Caco-2 (cell line): Measurements from ENCODE around the gene TULP1. TPM values are rescaled to one million over a fixed set of nuclear protein-coding genes. Genes with fewer than 3 reads are reported as not detected.

Experiments used
- BruUV-seq: library from RNA; stranded (reverse); fragments of 400-500 nt; replicated peaks from 2 replicates; lab custom pipeline; 2021; lab: Mats Ljungman, UMichigan
- CTCF ChIA-PET: fragments of 300-600 bp; sonication (Branson Sonifier 250); formaldehyde crosslinking; loops from one replicate; lab custom pipeline; 2022; ENCODE audit warnings: antibody characterized with exemption; lab: Charles Lee
- POLR2A ChIA-PET: fragments of 300-600 bp; sonication (Branson Sonifier 250); formaldehyde crosslinking; loops from one replicate; lab custom pipeline; 2022; ENCODE audit warnings: antibody characterized with exemption; lab: Charles Lee
- DNase-seq, 2 experiments: peaks; one replicate each; pipeline versions ENCODE4 v3.0.0 to v3.0.0-alpha.2; 2020 to 2022
- H3K27me3 ChIP-seq: replicated peaks from 2 replicates; pipeline ENCODE4 v1.6.0; 2011; ENCODE audit warnings: low read length; ENCODE audit not compliant: control insufficient read depth, insufficient read depth
- H3K36me3 ChIP-seq: 2 replicates; pipeline ENCODE4 v1.5.1; 2011; ENCODE audit warnings: low read length; ENCODE audit not compliant: control insufficient read depth, insufficient read depth
- H3K4me1 ChIP-seq: fragments of 250-450 bp; sonication (Bioruptor Pico); 2 replicates; pipeline ENCODE4 v1.5.1; 2020; ENCODE audit warnings: mild to moderate bottlenecking
- H3K4me3 ChIP-seq: 2 replicates; pipeline ENCODE4 v1.5.1; 2011; ENCODE audit warnings: low read depth, mild to moderate bottlenecking, control low read depth, low read length
- H3K9me3 ChIP-seq: fragments of 250-450 bp; sonication (Bioruptor Pico); 2 replicates; pipeline ENCODE4 v1.5.1; 2020; ENCODE audit warnings: mild to moderate bottlenecking, moderate library complexity
- H3K27ac Mint-ChIP-seq: one replicate; pipeline ENCODE4 v1.8.0; 2022; ENCODE audit warnings: mixed read lengths; ENCODE audit not compliant: unreplicated experiment
- H3K27me3 Mint-ChIP-seq: one replicate; pipeline ENCODE4 v1.8.0; 2022; ENCODE audit warnings: mixed read lengths; ENCODE audit not compliant: insufficient read depth, unreplicated experiment
- H3K36me3 Mint-ChIP-seq: one replicate; pipeline ENCODE4 v1.8.0; 2022; ENCODE audit warnings: mild to moderate bottlenecking, mixed read lengths; ENCODE audit not compliant: insufficient read depth, unreplicated experiment
- H3K4me1 Mint-ChIP-seq: one replicate; pipeline ENCODE4 v1.8.0; 2022; ENCODE audit warnings: low read depth, mixed read lengths; ENCODE audit not compliant: unreplicated experiment
- H3K4me3 Mint-ChIP-seq: one replicate; pipeline ENCODE4 v1.8.0; 2022; ENCODE audit warnings: mild to moderate bottlenecking, moderate library complexity, mixed read lengths; ENCODE audit not compliant: unreplicated experiment
- H3K9me3 Mint-ChIP-seq: one replicate; pipeline ENCODE4 v1.8.0; 2022; ENCODE audit warnings: mixed read lengths; ENCODE audit not compliant: unreplicated experiment
- intact Hi-C: fragments of 100-400 bp; cut with micrococcal nuclease; formaldehyde crosslinking; loops from one replicate; pipeline ENCODE4 v1.10.0; 2022; ENCODE audit not compliant: unreplicated experiment
- total RNA-seq: library from RNA; stranded (reverse); gene quantifications from 2 replicates; pipeline ENCODE4 v1.2.3, GENCODE V29; 2022
- TF ChIP-seq, protein P1 (sequence below), 2 experiments: fragments of 200-600 bp in 1 of 2; IDR thresholded peaks; 1 replicate in 1 of 2; 2 replicates in 1 of 2; pipeline versions ENCODE4 v1.5.1 to v1.8.0; 2011 to 2022; ENCODE audit warnings: antibody characterized with exemption in 1 of 2, control low read depth in 1 of 2, inconsistent platforms in 1 of 2, low read depth in 1 of 2, low read length in 1 of 2, mild to moderate bottlenecking in 1 of 2, moderate library complexity in 1 of 2; ENCODE audit not compliant: insufficient read depth in 1 of 2, severe bottlenecking in 1 of 2, unreplicated experiment in 1 of 2

TULP1 gene
- total RNA-seq, 1 experiment from 2014 or later: not detected

DNA sequence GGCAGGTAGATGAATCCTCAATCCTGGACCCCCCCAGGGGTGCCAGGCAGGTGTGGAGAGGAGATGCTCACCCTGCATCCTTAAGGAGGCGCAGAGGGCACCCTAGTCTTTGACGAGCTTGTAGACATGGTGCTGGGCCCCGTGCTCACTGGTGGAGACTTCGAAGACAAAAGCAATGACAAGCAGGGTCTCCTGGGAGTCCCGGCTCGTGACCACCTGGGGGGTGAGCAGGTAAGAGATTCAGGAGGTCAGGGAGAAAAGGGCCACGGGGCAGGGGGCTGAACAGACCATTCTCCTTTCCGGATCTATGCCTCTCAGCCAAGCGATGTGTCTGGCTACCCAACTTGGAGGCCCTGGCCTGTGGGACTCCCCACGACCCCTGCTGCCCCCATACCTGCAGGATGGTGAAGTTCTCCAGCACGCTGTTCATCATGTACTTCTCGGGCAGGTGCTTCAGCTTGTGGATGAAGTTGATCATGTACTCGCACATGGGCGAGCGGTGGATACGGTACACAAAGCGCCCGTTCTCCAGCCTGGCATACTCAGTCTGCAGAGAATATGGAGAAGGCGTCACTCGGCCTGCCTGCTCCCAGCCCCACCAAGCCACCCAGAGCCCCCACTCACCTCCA, 37.6 kb downstream of the TULP1 start:
- Mint-ChIP-seq H3K27ac (peak overlapping the region; percentile 53), H3K27me3 (no peaks in the 10 kb centered on the region), H3K36me3 (peaks cover 100% of the 10 kb centered on the region), H3K4me3 (no peak overlapping the region), H3K9me3 (no peaks in the 10 kb centered on the region), H3K4me1 (peaks cover 16% of the 10 kb centered on the region)
- intact Hi-C loops: no loop called here
- ChIA-PET CTCF (no interaction called here), POLR2A (no interaction called here)
- TSS peak; percentile 12 for BruUV-seq
- Histone ChIP-seq H3K9me3 (no peaks in the 10 kb centered on the region), H3K27me3 (no peaks in the 10 kb centered on the region), H3K4me1 (peaks cover 24% of the 10 kb centered on the region), H3K36me3 (peaks cover 2% of the 10 kb centered on the region), H3K4me3 (no peak overlapping the region)
- no peak for DNase-seq
- TF ChIP-seq, protein P1, sequence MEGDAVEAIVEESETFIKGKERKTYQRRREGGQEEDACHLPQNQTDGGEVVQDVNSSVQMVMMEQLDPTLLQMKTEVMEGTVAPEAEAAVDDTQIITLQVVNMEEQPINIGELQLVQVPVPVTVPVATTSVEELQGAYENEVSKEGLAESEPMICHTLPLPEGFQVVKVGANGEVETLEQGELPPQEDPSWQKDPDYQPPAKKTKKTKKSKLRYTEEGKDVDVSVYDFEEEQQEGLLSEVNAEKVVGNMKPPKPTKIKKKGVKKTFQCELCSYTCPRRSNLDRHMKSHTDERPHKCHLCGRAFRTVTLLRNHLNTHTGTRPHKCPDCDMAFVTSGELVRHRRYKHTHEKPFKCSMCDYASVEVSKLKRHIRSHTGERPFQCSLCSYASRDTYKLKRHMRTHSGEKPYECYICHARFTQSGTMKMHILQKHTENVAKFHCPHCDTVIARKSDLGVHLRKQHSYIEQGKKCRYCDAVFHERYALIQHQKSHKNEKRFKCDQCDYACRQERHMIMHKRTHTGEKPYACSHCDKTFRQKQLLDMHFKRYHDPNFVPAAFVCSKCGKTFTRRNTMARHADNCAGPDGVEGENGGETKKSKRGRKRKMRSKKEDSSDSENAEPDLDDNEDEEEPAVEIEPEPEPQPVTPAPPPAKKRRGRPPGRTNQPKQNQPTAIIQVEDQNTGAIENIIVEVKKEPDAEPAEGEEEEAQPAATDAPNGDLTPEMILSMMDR (IDR thresholded peaks at IDR 0.05; ENCODE audit: insufficient read depth in 1 of 2, low read depth in 1 of 2, low read length in 1 of 2, severe bottlenecking in 1 of 2, unreplicated experiment in 1 of 2): no peak

DNA sequence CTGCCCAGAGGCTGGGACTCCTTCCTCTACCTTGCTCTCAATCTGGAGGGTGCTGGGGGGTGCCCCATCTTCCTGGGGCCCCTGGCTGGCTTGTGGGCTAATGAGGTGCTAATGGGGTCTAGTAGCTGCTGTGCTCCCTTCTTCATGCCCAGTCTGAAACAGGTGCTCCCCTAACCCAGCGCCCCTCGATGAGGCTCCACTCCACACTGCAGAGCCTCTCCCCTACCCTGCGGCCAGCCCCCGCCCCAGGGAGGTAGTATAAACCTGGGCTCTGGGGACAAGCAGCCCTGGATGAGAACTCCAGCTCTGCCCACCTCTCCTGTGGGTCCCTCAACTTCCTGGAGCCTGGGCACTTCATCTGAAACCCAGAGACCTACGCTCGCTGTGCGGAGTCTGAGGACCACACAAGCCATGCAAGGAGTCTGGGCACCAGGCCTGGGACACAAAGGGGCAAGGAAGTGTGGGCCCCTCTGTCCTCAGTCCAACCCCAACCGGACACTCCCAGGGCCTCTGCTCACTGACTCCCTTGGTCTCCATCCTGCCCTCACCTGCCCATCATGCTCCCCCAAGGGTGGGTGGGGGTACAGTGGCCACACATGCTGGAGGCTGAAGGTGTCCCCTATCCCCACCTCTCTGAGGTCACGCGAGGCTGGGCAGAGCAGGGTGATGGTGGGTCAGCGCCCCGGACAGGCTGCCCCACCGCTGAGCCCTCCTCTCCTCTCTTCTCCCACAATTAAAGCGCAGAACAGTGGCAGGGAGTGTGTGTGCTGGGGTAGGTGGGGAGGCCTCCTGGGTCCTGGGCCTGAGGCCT, 38.4 kb downstream of the TULP1 start:
- peaks cover 19% of the 10 kb centered on the region for H3K4me1 Mint-ChIP-seq
- peak overlapping the region; percentile 53 for H3K27ac Mint-ChIP-seq
- no TSS peak for BruUV-seq
- intact Hi-C loops: no loop called here
- Histone ChIP-seq H3K4me3 (no peak overlapping the region), H3K9me3 (no peaks in the 10 kb centered on the region), H3K36me3 (peaks cover 6% of the 10 kb centered on the region), H3K27me3 (no peaks in the 10 kb centered on the region), H3K4me1 (peaks cover 28% of the 10 kb centered on the region)
- H3K27me3 Mint-ChIP-seq: no peaks in the 10 kb centered on the region
- no peaks in the 10 kb centered on the region for H3K9me3 Mint-ChIP-seq
- no peak for DNase-seq
- no peak overlapping the region for H3K4me3 Mint-ChIP-seq
- TF ChIP-seq, protein P1 (IDR thresholded peaks at IDR 0.05; ENCODE audit: insufficient read depth in 1 of 2, low read depth in 1 of 2, low read length in 1 of 2, severe bottlenecking in 1 of 2, unreplicated experiment in 1 of 2): no peak
- ChIA-PET POLR2A (interaction anchor here (0.6 to 3.4 kb wide), 4 partner anchors 23 to 802 kb away, joined by 3 to 18 read pairs (median 5); partner anchors contain the start of gene TEAD3), CTCF (interaction anchor here (0.6 kb wide), 1 partner anchor 20 kb away, joined by 9 read pairs; no protein-coding TSS in a partner anchor)
- H3K36me3 Mint-ChIP-seq: peaks cover 100% of the 10 kb centered on the region

DNA sequence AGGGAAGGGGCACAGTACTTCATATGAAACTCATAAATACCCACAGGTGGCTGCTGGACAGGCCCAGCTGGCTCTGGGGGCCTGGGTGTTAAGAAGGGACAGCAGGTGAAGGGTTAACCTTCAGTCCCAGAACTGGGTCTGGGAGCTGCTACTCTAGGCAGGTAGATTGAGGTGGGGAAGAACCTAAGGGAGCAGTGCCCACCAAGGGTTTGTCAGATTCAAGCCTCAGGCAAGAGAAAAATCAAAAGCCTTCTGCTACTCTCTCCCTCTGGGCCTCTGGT, 38.9 kb downstream of the TULP1 start:
- Mint-ChIP-seq H3K27ac (peak overlapping the region; percentile 53), H3K36me3 (peaks cover 100% of the 10 kb centered on the region), H3K4me1 (peaks cover 19% of the 10 kb centered on the region), H3K27me3 (no peaks in the 10 kb centered on the region), H3K9me3 (no peaks in the 10 kb centered on the region), H3K4me3 (no peak overlapping the region)
- POLR2A ChIA-PET: interaction anchor here (0.6 to 3.4 kb wide), 4 partner anchors 23 to 802 kb away, joined by 3 to 18 read pairs (median 5); partner anchors contain the start of gene TEAD3
- CTCF ChIA-PET: interaction anchor here (0.6 kb wide), 1 partner anchor 21 kb away, joined by 9 read pairs; no protein-coding TSS in a partner anchor
- Histone ChIP-seq H3K36me3 (peaks cover 8% of the 10 kb centered on the region), H3K27me3 (no peaks in the 10 kb centered on the region), H3K4me1 (peaks cover 28% of the 10 kb centered on the region), H3K4me3 (no peak overlapping the region), H3K9me3 (no peaks in the 10 kb centered on the region)
- BruUV-seq: no TSS peak
- TF ChIP-seq, protein P1 (IDR thresholded peaks at IDR 0.05; ENCODE audit: insufficient read depth in 1 of 2, low read depth in 1 of 2, low read length in 1 of 2, severe bottlenecking in 1 of 2, unreplicated experiment in 1 of 2): no peak
- intact Hi-C loops: no loop called here
- no peak for DNase-seq
